GM19463 (cell line): Measurements from ENCODE around the gene B4GALT4.
A peak's percentile ranks its signal among the peaks of the same experiment; 100 is the strongest.
"Not testable (repeated sequence)": the region's sequence is repeated elsewhere in the genome, so short reads cannot be mapped to it uniquely, and the experiment has no call there.

ENCODE experiments used
- ATAC-seq: cut with Tn5 transposase; IDR thresholded peaks from one replicate; pipeline ENCODE4 v1.9.1; 2021; ENCODE audit warnings: mild to moderate bottlenecking, moderate library complexity; ENCODE audit not compliant: unreplicated experiment

Gene B4GALT4, protein sequence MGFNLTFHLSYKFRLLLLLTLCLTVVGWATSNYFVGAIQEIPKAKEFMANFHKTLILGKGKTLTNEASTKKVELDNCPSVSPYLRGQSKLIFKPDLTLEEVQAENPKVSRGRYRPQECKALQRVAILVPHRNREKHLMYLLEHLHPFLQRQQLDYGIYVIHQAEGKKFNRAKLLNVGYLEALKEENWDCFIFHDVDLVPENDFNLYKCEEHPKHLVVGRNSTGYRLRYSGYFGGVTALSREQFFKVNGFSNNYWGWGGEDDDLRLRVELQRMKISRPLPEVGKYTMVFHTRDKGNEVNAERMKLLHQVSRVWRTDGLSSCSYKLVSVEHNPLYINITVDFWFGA

DNA sequence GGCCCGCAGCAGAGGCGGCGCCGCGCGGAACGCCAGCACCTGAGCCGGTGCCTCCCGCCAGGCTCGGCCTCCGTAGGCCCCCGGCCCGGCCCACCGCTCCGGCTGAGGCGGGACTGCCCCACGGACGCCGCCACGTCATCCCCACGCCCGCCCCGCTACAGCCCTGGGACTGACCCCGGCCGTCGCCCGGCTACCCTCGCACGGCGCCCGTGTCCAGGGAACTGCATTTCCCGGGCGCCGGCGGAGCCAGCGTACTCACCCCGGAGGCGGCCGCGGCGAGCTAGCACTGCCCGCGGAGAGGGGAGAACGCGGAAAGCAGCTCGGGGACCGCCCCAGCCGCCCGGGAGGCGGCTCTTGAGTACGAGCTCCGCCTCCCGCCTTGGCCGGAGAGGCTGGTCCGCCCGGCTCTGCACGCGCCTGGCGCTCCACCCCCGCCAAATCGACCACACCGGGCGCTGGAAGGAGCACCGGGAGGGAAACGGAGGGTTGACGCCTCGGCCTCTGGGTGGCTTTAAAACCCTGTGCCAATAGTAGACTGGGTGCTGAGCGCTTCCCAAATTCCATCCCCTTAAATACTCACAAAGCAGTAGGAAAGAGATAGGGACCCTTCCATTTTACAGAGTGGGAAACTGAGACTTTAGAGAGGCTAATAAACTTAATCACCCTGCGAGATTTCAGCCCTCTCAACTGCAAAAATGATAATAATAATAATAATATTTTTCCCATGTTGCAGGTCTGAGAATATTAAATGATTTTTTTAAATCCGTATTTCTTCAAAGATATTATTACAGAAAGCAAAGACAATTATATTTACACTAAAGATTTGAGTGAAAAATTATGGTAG is at the start of gene B4GALT4:
Gene B4GALT4 (minus strand): TSS at position 288 of the 844 bp plus-strand sequence. CDS start 10,779 bp downstream, outside the sequence.
- peak; percentile 84 for ATAC-seq

DNA sequence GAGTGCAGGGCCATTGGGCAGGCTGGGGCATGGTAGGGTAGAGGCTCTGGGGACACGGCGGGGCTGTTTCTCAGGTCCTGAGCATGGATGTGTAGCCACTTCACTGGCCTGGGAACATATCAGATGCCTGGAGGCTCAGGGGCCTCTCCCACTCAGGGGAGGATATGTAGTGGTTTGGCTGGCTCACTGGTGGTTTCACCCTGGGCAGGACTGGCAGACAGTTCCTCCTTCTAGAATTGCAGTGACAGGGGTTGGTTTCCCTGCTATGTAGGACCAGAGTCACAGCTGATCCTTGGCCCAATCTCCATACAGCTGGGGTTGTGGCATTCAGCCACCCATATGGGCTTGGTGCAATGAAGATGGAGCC is 48.7 kb upstream of the B4GALT4 start:
- no peak for ATAC-seq

DNA sequence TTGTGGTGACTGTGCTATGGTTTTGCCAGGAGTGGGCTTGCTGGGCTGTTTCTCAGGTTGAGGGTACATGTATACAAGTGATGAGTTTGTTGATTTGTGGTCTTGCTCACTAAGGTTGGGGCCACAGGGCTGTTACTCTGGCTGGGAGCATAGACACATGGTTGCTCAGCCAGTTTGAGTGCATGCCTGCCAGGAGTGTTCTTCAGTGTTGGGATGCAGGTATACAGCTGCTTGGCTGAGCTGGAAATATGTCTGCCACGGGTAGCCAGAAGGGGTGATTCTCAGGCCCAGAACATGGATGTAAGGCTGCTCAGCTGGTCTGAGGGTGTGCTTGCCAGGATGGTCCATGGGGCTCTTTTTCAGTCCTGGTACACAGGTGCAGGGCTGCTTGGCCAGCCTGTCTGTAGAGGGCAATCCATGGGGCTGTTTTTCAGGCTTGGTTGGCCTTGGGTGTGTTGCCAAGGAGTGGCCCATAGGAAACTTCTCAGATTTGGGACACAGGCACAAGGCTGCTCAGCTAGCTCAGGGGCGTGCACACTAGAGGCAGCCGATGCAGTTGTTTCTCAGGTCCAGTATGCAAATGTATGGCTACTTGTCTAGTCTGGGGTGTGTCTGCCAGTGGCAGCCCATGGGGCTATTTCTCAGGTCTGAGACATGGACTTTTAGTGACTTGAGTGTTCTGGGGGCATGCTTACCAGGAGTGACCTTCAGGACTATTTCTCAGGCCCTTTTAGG is 48.2 kb upstream of the B4GALT4 start:
- no peak for ATAC-seq

DNA sequence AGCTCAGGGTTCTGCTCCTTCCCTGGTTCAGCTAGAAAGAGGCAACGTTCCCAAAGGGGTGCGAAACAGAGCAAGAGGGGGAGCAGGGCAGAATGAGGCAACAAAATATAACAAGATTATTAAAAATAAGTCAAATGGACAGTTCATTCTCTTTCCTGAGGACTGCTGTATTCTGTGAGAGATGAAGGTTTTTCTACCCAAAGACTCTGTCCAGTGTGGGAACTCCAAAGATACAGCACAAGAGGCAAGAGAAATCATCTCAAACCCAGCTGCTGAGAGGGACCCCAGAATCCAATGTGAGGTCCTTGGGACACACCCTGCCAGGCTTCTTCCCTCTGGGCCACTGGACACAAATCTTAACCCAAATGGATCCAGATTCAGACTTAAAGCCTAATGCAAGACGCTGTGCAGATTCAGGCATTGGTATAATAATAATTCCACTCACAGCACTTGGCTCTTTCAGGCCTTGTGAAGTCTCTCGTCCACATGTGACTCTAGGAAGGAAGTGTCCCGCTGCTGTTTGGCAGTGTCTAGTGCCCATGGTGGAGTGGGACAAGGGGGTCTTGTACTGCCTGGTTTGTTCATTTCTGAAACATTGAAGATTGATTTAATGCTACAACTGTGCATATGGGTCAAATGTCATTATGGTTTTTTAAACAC is 39.0 kb upstream of the B4GALT4 start:
- ATAC-seq, result no peak

DNA sequence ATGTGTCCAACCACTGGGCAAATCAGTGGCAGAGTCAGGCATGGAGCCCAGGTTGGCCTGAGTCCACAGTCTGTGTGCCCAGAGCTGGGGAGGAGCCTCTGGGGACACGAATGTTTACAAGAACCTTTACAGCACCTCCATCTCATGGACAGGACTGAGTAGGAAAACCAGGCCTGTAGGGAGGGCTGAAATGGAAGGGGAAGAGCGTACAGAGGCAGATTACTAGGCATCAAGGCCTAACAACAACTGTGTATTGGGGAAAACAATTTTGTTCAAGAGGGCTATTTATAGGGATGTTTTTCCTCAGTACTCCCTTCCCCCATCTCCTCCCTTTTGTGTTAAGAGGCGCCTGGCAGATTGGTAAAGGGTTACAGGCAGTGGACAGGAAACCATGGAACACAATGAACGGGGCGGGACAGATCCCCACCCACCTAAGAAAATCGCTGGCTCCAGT is 38.5 kb upstream of the B4GALT4 start:
- ATAC-seq, result no peak

DNA sequence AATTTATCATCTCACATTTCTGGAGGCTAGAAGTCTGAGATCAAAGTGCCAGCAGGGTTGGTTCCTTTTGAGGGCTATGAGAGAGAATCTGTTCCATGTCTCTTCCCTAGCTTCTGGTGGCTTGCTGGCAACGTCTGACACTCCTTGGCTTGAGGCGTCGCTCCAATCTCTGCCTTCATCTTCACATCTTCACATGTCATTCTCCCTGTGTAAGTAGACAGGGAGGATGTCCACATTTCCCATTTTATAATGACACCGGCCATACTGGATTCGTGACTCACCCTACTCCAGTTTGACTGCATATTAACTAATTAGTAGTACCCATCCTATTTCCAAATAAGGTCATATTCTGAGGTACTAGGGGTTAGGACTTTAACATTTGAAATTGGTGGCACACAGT is 36.0 kb upstream of the B4GALT4 start:
- ATAC-seq, result no peak

DNA sequence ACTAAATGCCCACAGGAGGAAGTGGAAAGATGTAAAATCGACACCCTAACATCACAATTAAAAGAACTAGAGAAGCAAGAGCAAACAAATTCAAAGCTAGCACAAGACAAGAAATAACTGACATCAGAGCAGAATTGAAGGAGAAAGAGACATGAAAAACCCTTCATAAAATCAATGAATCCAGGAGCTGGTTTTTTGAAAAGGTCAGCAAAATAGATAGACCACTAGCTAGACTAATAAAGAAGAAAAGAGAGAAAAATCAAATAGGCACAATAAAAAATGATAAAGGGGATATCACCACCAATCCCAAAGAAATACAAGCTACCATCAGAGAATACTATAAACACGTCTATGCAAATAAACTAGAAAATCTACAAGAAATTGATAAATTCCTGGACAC is 29.5 kb upstream of the B4GALT4 start:
- not testable (repeated sequence) for ATAC-seq

DNA sequence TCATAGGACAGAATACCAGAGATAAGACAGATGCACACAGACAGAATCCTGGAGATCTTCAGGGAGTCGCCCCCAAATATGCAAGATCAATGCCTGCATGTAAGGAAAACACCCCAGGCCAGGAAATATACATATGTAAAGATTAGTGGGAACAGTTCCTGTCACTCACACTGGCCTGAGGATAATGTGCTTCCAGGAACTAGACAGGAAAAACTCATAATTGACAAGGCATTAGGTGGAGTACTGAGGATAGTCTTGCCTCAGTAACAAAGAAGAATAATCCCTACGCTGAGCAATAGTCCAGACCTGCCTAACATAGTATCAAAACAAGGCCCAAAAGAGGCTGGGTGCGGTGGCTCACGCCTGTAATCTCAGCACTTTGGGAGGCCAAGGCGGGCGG is 20.4 kb upstream of the B4GALT4 start:
- no peak for ATAC-seq

DNA sequence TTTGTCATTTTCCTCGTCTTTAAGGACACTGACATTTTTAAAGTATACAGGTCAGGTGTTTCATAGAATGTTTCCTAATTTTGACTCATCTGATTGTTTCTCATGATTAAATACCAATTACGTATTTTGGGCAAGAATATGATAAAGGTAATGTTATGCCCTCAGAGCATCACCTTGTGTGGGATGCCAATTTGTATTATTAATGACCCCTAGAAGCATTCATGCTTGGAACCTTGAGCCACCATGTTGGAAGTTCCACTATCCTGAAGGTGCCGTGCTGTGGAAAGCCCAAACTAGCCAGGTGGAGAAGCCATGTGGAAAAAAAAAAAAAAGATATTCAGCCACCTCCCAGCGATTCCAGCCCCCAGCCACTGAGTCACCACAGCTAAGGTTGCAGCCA is 19.1 kb upstream of the B4GALT4 start:
- ATAC-seq, result no peak

DNA sequence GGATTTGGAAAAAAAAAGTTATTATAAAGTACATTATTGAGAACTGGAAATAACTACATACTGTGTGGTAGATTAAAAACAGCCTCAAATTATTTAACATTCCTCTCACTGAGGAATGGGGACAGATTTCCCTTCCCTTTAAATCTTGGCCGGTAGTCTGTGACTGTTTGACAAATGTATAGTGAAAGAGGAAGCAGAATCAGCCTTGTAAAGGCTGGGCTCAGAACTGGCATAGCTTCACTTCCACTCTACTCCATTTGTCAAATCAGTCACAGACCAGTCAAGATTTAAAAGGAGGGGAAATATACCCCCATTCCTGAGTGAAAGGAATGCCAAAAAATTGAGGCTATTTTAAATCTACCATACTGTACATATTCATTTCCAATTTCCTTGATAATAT is 18.2 kb upstream of the B4GALT4 start:
- peak; percentile 85 for ATAC-seq

DNA sequence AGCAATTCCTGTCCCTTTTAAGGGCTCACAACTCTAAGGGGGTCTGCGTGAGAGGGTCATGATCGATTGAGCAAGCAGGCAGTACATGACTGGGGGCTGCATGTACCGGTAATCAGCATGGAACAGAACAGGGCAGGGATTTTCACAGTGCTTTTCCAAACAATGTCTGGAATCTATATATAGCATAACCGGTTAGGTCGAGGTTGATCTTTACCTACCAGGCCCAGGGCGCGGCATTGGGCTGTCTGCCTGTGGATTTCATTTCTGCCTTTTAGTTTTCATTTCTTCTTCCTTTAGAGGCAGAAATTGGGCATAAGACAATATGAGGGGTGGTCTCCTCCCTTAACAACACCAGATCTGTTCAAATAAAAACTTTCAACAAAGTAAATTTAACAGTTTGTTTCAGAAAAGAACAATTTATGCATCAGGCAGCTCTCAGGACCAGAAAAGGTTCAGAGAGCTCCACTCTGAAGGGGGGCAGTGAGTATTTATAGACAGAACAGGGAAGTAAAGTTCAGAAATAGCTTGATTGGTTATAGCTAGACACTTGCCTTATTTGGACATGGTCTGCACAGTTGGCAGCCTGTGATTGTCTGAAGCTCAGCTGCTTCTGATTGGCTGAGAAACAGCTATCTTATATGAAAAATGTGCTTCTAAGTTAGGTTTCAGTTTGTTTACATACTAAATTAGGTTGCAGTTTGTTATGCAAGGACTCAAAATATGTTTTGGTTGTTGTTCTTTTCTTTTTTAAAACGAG is 17.2 kb upstream of the B4GALT4 start:
- ATAC-seq, result no peak

DNA sequence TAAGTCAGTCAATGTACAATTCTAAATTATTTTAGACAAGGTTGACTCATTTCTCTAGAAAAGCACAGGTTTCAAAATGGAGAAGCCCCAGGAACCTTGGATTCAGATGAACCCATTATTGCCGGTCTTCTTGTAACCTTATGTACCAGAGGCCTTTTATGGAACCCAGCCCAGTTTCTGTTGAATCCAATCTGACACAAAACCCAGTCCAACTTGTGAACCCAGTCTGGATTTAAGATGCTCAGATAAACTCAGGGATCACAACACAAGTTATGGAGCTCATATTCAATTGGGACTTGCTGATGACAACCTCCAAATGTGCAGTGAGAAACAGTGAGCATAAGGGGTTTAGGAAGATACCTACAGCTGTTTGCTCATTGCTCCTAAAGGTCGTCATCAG is 16.4 kb upstream of the B4GALT4 start:
- no peak for ATAC-seq

DNA sequence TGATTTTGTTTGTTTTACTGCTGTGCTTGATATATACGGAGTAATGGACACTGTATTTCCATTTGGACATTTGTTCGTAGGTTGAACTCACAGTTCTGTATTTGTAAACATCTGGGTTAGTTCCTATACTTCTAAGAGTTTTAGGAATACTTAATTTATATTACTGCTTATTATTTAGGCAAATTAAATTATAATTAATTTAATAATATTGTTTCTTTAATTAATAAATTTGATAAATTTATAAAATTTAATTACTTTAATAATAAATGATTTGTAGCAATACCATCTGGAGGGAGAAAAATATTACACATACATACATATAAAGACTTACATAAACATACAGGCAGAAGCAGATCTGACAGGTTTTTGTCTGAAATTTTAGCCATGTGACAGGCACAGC is 14.5 kb upstream of the B4GALT4 start:
- no peak for ATAC-seq

DNA sequence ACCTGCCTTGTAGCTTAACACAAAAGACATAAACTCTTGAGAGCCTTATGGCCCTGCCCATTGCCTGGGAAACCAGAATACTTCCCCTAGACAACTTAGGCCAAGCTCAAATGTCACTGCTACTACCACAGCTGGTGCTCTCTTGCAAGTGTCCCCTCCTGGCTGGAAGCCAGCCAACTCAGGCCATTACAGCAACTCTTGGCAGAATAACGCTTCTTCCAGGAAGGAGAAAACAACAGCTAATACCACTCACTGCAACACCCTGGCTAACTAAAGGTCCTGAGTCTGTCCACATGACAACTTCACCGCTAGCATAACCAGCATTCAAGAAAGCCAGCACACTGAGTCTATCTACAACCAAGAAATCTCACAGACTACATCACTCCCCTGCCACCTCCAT is 5.1 kb upstream of the B4GALT4 start:
- no peak for ATAC-seq

DNA sequence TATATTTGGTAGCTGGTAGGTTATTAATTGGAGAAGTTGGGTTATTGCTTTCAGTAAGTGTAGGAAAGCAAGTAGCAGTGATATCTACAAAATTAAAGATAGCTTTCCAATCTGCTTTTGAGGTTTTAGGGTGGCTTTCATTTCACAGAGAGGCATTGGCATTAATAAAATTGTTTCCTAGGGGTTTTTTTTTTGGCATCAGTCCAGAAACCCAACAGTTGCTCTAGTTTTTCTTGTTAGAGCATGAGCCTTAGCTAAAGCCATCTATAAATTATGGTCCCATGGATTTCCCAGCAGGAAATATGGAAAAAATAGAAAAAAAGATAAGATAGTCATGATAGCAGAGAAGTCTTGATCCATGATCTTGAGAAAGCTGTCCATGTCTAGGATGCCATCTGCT is 3.0 kb upstream of the B4GALT4 start:
- ATAC-seq, result no peak

DNA sequence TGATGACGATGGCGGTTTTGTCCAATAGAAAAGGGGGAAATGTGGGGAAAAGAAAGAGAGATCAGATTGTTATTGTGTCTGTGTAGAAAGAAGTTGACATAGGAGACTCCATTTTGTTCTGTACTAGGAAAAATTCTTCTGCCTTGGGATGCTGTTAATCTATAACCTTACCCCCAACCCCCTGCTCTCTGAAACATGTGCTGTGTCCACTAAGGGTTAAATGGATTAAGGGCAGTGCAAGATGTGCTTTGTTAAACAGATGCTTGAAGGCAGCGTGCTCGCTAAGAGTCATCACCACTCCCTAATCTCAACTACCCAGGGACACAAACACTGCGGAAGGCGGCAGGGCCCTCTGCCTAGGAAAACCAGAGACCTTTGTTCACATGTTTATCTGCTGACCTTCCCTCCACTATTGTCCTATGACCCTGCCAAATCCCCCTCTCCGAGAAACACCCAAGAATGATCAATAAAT is 2.4 kb upstream of the B4GALT4 start:
- ATAC-seq, result not testable (repeated sequence)

DNA sequence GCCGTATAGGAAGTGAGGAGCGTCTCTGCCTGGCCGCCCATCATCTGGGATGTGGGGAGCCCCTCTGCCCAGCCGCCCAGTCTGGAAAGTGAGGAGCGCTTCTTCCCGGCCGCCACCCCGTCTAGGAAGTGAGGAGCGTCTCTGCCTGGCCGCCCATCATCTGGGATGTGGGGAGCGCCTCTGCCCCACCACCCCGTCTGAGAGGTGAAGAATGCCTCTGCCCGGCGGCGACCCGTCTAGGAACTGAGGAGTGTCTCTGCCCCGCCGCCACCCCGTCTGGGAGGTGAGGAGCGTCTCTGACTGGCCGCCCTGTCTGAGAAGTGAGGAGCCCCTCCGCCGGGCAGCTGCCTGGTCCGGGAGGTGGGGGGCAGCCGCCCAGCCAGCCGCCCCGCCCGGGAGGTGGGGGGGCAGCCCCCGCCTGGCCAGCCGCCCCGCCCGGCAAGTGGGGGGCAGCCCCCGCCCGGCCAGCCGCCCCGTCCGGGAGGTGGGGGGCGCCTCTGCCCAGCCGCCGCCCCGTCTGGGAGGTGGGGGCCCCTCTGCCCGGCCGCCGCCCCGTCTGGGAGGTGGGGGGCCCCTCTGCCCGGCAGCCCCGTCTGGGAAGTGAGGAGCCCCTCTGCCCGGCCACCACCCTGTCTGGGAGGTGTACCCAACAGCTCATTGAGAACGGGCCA is 1.8 kb upstream of the B4GALT4 start:
- ATAC-seq, result not testable (repeated sequence)

DNA sequence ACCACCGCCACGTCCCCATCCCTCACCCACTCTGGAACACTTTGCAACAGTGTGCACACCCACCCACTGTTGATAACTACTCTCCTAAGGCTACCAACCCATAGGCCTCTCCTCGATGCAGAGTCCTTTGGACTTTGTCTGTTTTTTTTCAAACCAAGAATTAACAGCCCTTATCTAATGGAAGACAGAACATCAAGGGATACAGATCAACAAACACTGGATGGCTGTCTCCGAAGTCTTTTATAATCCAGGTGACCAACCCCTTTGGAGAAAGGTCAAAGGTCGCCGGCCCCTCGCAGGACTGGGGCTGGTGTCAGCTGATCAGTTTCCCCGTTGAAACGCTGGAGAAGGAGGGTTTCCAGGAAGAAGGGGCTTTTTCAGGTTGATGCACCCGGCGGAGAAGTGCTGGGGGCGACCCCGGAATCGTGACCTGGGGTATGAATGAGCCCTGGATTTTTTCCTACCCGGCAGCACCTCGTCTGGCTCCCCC is 532 bp downstream of the B4GALT4 start:
- peak; percentile 13 for ATAC-seq

DNA sequence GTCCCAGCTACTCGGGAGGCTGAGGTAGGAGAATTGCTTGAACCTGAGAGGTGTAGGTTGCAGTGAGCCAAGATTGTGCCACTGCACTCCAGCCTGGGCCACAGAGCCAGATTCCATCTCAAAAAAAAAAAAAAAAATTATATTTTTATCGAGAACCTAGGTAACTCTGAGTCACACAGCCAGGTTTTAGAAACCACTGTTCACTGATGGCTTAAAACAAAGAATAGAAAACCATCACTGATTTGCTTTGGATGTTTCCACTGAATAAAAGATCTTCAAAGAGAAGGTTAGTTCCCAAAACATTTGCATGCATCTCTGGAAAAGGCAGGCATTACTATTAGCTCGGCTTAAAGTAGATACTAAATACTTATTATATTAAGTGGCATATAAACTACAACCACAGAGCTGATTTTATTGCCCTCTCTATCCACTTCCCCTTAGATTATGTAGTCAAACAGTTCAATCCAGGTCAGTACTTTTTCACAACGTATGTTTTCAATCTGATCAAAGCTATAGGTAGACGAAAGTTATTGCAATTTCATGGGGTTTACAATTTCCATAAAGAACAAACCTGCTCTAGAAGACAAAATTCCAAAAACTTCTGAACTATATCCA is 1.4 kb downstream of the B4GALT4 start:
- no peak for ATAC-seq
